Glutamatergic neuron (in vitro differentiated cells): ENCODE data around the gene ARL4C. TPM values are rescaled to one million over a fixed set of nuclear protein-coding genes. Genes with fewer than 3 reads are reported as not detected.

Source experiments
- DNase-seq: peaks from one replicate; pipeline ENCODE4 v3.0.0; 2022
- H3K27ac Mint-ChIP-seq: one replicate; pipeline ENCODE4 v1.8.0; 2020; ENCODE audit warnings: mild to moderate bottlenecking, mixed read lengths, inconsistent platforms; ENCODE audit not compliant: unreplicated experiment
- H3K27me3 Mint-ChIP-seq: one replicate; pipeline ENCODE4 v1.8.0; 2020; ENCODE audit warnings: mild to moderate bottlenecking, moderate library complexity, mixed read lengths, inconsistent platforms; ENCODE audit not compliant: unreplicated experiment
- H3K36me3 Mint-ChIP-seq: one replicate; pipeline ENCODE4 v1.8.0; 2020; ENCODE audit warnings: mild to moderate bottlenecking, mixed read lengths, inconsistent platforms; ENCODE audit not compliant: unreplicated experiment
- H3K4me1 Mint-ChIP-seq: one replicate; pipeline ENCODE4 v1.8.0; 2020; ENCODE audit warnings: mild to moderate bottlenecking, low read depth, mixed read lengths, inconsistent platforms; ENCODE audit not compliant: unreplicated experiment
- H3K4me3 Mint-ChIP-seq: one replicate; pipeline ENCODE4 v1.8.0; 2020; ENCODE audit warnings: mild to moderate bottlenecking, mixed read lengths, inconsistent platforms; ENCODE audit not compliant: unreplicated experiment
- H3K9me3 Mint-ChIP-seq: one replicate; pipeline ENCODE4 v1.8.0; 2020; ENCODE audit warnings: mild to moderate bottlenecking, moderate library complexity, mixed read lengths, inconsistent platforms; ENCODE audit not compliant: unreplicated experiment
- total RNA-seq: library from RNA; stranded (reverse); fragmentation: NEBNext Ultra II Directional; extraction: Animal tissue kit (Norgen Biotek cat#: 25700); gene quantifications from one replicate; pipeline ENCODE4 v1.2.1, GENCODE V29; 2021; ENCODE audit not compliant: unreplicated experiment
- TF ChIP-seq, protein P1 (sequence below): fragments of 200-600 bp; sonication (generic); IDR thresholded peaks from one replicate; pipeline ENCODE4 v1.5.0; 2021; ENCODE audit not compliant: partially characterized antibody, unreplicated experiment

Gene ARL4C
- total RNA-seq, 1 donor from 2014 or later = 23.2 TPM

DNA sequence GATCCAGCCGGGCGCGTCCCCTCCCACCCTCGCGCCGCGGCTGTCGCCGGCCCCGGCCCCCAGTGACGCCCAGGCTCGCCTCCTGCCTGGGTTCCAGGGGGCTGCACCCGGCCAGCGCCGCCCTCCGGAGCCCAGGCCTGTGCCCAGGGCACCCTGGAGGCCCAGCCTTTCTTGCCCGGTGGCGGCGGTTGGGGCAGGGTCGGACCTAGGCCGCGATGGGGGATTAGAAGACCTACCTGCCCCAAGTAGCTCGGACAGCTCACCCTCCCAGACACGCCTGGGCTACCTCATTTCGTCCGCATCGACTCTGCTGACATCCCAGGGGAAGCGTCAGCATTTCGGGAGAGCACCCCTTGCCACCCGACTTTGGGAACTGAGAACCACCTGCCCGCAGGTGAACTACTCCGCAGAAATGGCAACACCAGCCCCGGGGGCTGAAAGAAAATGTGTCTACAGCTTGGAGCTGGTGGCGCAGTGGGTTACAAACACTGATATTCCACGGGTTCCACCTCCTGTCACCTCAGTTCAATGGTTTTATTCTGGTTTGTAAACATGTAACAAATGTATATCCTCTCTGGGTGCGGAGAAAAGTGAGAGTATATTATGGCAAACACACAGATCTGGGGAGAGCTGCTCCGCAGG, 834 bp upstream of the ARL4C start:
- H3K4me3 Mint-ChIP-seq = peak overlapping the region; percentile 61
- H3K36me3 Mint-ChIP-seq = no peaks in the 10 kb centered on the region
- H3K4me1 Mint-ChIP-seq = peaks cover 12% of the 10 kb centered on the region
- TF ChIP-seq, protein P1, sequence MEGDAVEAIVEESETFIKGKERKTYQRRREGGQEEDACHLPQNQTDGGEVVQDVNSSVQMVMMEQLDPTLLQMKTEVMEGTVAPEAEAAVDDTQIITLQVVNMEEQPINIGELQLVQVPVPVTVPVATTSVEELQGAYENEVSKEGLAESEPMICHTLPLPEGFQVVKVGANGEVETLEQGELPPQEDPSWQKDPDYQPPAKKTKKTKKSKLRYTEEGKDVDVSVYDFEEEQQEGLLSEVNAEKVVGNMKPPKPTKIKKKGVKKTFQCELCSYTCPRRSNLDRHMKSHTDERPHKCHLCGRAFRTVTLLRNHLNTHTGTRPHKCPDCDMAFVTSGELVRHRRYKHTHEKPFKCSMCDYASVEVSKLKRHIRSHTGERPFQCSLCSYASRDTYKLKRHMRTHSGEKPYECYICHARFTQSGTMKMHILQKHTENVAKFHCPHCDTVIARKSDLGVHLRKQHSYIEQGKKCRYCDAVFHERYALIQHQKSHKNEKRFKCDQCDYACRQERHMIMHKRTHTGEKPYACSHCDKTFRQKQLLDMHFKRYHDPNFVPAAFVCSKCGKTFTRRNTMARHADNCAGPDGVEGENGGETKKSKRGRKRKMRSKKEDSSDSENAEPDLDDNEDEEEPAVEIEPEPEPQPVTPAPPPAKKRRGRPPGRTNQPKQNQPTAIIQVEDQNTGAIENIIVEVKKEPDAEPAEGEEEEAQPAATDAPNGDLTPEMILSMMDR = no peak
- H3K27me3 Mint-ChIP-seq = peaks cover 18% of the 10 kb centered on the region
- peaks cover 13% of the 10 kb centered on the region for H3K9me3 Mint-ChIP-seq
- DNase-seq = no peak
- peak overlapping the region; percentile 60 for H3K27ac Mint-ChIP-seq

DNA sequence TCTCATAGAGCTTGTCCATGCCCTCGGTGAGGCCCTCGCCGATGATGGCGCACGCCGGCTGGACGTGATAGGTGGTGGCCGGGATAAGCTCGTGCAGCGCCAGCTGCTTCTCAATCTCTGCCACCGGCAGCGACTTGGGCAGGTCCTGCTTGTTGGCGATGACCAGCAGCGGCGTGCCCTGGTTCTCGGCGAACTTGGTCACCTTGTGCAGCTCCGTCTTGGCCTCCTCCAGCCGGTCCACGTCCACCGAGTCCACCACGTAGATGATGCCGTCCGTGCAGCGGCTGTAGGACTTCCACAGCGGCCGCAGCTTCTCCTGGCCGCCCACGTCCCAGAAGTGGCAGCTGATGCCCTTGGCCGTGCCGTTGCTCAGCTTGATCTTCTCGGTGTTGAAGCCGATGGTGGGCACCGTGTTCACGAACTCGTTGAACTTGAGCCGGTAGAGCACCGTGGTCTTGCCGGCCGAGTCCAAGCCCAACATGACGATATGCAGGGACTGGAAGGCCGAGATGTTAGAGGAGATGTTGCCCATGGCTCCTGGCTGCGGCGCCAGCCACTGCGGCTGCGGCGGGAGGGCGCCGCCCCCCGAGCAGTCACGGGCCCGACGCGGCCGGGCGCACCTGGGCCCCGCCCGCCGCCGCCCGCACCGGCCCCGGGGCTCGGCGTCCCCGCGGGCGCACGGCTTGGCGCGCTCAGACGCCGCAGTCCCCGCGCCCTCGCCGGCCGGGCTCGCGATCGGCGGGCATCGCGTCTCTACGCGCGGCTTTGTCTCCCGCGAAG, 636 bp downstream of the ARL4C start:
- DNase-seq = peak; percentile 57
- Mint-ChIP-seq H3K4me1 (peaks cover 11% of the 10 kb centered on the region), H3K9me3 (peaks cover 15% of the 10 kb centered on the region), H3K27ac (peak overlapping the region; percentile 97), H3K4me3 (peak overlapping the region; percentile 98), H3K27me3 (peaks cover 18% of the 10 kb centered on the region), H3K36me3 (no peaks in the 10 kb centered on the region)
- TF ChIP-seq, protein P1 = no peak

- H3K9me3 Mint-ChIP-seq = peaks cover 15% of the 10 kb centered on the region
- peak; percentile 38 for DNase-seq
- peak overlapping the region; percentile 97 for H3K27ac Mint-ChIP-seq
Observed at GRCh38 chr2:234495251-234496054, 1.4 kb downstream of the ARL4C start.

GRCh38 chr2:234494361-234495250, 2.3 kb downstream of the ARL4C start:
- TF ChIP-seq, protein P1 = no peak
- no peak for DNase-seq
- Mint-ChIP-seq H3K4me3 (peak overlapping the region; percentile 98), H3K36me3 (no peaks in the 10 kb centered on the region), H3K27me3 (peaks cover 18% of the 10 kb centered on the region), H3K4me1 (peaks cover 11% of the 10 kb centered on the region), H3K9me3 (peaks cover 15% of the 10 kb centered on the region), H3K27ac (peak overlapping the region; percentile 97)

More at GRCh38 chr2:234495251-234496054, 1.4 kb downstream of the ARL4C start:
- H3K4me3 Mint-ChIP-seq = peak overlapping the region; percentile 98
- no peaks in the 10 kb centered on the region for H3K36me3 Mint-ChIP-seq
- TF ChIP-seq, protein P1 = no peak
- H3K4me1 Mint-ChIP-seq = peaks cover 11% of the 10 kb centered on the region
- peaks cover 18% of the 10 kb centered on the region for H3K27me3 Mint-ChIP-seq
